ENCODE measurements around the gene PACRG.

DNA sequence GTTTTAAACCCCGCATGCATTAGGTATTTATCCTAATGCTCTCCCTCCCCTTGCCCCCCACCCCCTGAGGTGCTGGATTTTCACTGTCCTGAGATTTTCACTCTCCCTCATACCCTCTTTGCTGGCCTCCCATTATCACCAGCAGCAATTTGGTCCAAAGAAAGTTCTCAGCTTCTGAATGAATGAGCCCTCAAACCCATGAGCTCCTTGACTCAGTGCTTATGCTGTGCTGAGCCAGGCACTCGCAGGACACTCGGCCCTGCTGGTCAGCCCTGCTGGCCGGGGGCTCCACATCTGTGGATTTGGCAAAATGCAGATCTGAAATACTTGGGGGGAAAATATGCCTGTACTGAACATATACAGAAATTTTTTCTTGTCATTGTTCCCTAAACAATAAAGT is 533.6 kb downstream of the PACRG start:
- TF ChIP-seq MAX (IDR thresholded peaks at IDR 0.05): no peak
- no peak for TF ChIP-seq CTCF (IDR thresholded peaks at IDR 0.05; ENCODE audit: control extremely low read depth in 1 of 3, insufficient read depth in 1 of 3, low read depth in 1 of 3, low read length in 3 of 3)
- TF ChIP-seq, protein P1, sequence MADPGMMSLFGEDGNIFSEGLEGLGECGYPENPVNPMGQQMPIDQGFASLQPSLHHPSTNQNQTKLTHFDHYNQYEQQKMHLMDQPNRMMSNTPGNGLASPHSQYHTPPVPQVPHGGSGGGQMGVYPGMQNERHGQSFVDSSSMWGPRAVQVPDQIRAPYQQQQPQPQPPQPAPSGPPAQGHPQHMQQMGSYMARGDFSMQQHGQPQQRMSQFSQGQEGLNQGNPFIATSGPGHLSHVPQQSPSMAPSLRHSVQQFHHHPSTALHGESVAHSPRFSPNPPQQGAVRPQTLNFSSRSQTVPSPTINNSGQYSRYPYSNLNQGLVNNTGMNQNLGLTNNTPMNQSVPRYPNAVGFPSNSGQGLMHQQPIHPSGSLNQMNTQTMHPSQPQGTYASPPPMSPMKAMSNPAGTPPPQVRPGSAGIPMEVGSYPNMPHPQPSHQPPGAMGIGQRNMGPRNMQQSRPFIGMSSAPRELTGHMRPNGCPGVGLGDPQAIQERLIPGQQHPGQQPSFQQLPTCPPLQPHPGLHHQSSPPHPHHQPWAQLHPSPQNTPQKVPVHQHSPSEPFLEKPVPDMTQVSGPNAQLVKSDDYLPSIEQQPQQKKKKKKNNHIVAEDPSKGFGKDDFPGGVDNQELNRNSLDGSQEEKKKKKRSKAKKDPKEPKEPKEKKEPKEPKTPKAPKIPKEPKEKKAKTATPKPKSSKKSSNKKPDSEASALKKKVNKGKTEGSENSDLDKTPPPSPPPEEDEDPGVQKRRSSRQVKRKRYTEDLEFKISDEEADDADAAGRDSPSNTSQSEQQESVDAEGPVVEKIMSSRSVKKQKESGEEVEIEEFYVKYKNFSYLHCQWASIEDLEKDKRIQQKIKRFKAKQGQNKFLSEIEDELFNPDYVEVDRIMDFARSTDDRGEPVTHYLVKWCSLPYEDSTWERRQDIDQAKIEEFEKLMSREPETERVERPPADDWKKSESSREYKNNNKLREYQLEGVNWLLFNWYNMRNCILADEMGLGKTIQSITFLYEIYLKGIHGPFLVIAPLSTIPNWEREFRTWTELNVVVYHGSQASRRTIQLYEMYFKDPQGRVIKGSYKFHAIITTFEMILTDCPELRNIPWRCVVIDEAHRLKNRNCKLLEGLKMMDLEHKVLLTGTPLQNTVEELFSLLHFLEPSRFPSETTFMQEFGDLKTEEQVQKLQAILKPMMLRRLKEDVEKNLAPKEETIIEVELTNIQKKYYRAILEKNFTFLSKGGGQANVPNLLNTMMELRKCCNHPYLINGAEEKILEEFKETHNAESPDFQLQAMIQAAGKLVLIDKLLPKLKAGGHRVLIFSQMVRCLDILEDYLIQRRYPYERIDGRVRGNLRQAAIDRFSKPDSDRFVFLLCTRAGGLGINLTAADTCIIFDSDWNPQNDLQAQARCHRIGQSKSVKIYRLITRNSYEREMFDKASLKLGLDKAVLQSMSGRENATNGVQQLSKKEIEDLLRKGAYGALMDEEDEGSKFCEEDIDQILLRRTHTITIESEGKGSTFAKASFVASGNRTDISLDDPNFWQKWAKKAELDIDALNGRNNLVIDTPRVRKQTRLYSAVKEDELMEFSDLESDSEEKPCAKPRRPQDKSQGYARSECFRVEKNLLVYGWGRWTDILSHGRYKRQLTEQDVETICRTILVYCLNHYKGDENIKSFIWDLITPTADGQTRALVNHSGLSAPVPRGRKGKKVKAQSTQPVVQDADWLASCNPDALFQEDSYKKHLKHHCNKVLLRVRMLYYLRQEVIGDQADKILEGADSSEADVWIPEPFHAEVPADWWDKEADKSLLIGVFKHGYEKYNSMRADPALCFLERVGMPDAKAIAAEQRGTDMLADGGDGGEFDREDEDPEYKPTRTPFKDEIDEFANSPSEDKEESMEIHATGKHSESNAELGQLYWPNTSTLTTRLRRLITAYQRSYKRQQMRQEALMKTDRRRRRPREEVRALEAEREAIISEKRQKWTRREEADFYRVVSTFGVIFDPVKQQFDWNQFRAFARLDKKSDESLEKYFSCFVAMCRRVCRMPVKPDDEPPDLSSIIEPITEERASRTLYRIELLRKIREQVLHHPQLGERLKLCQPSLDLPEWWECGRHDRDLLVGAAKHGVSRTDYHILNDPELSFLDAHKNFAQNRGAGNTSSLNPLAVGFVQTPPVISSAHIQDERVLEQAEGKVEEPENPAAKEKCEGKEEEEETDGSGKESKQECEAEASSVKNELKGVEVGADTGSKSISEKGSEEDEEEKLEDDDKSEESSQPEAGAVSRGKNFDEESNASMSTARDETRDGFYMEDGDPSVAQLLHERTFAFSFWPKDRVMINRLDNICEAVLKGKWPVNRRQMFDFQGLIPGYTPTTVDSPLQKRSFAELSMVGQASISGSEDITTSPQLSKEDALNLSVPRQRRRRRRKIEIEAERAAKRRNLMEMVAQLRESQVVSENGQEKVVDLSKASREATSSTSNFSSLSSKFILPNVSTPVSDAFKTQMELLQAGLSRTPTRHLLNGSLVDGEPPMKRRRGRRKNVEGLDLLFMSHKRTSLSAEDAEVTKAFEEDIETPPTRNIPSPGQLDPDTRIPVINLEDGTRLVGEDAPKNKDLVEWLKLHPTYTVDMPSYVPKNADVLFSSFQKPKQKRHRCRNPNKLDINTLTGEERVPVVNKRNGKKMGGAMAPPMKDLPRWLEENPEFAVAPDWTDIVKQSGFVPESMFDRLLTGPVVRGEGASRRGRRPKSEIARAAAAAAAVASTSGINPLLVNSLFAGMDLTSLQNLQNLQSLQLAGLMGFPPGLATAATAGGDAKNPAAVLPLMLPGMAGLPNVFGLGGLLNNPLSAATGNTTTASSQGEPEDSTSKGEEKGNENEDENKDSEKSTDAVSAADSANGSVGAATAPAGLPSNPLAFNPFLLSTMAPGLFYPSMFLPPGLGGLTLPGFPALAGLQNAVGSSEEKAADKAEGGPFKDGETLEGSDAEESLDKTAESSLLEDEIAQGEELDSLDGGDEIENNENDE (IDR thresholded peaks at IDR 0.05; ENCODE audit: insufficient replicate concordance, low read length): no peak
- TF ChIP-seq POLR2A (IDR thresholded peaks at IDR 0.05; ENCODE audit: control extremely low read depth in 1 of 2, low read depth in 2 of 2, low read length in 2 of 2): no peak
- no peak for TF ChIP-seq EP300 (IDR thresholded peaks at IDR 0.05; ENCODE audit: borderline replicate concordance in 1 of 2, low read depth in 2 of 2, low read length in 2 of 2)
- no peak for TF ChIP-seq MAFK (IDR thresholded peaks at IDR 0.05; ENCODE audit: low read depth, low read length)
- TF ChIP-seq SIN3A (conservative IDR thresholded peaks at IDR 0.05 in 1 of 2, IDR thresholded peaks at IDR 0.05 in 1 of 2; ENCODE audit: low read depth in 1 of 2, low read length in 2 of 2): no peak
